Amygdala (tissue), 56 donors: Measurements from ENCODE around the gene SLF2.

Experiments used
- DNase-seq, 56 donors: peaks; one replicate each; lab custom pipeline; 2025; lab: John Stamatoyannopoulos, UW

The SLF2 gene

DNA sequence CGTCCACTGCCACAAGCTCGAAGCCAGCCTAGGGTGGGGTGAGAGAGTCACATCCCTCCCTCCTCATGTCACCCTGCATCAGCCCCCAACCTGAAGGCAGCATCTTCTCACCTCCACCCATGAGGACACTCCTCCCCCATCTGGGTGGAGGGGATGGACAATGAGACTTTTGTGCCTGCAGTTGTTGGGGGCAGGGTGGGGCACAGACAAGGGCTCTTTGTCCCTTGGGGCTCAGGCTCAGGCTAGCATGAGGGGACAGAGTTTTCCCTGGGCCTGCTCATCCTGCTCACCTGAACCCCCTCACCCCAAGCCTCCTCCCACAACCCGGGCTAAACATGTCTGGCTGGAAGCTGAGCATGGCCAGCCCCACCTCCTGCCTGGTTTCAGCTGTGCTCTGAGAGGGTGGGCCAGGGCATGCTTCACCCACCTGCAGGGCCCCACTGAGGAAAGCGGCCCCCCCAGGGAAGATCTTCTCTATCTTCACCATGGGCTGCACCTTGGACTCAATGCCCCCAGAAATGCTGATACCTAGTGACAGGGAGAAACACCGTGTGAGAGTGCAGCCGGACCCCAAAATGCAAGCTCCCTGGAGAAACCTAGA, 96.2 kb downstream of the SLF2 start:
- peak in 49 of 56 donors; percentile 14 to 87 (median 68) for DNase-seq

DNA sequence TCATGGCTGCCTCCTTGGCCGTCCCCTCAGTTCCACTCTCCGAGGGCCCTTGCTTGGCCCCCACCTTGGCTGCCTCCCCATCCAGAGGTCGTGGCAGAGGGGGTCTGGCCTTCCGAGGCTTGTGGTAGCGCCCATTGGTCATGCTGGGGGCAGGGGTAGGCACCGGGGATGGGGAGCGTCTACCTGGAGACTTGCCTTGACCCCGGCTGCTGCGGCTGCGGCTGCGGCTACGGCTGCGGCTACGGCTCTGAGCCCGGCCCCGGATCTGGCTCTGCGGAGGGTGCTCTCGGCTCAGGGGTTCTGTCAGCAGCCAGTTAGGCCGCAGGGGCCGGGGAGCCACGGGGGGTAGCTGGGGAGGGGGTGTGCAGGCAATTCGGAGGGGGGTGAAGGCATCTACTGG, 97.6 kb downstream of the SLF2 start:
- DNase-seq = no peak

DNA sequence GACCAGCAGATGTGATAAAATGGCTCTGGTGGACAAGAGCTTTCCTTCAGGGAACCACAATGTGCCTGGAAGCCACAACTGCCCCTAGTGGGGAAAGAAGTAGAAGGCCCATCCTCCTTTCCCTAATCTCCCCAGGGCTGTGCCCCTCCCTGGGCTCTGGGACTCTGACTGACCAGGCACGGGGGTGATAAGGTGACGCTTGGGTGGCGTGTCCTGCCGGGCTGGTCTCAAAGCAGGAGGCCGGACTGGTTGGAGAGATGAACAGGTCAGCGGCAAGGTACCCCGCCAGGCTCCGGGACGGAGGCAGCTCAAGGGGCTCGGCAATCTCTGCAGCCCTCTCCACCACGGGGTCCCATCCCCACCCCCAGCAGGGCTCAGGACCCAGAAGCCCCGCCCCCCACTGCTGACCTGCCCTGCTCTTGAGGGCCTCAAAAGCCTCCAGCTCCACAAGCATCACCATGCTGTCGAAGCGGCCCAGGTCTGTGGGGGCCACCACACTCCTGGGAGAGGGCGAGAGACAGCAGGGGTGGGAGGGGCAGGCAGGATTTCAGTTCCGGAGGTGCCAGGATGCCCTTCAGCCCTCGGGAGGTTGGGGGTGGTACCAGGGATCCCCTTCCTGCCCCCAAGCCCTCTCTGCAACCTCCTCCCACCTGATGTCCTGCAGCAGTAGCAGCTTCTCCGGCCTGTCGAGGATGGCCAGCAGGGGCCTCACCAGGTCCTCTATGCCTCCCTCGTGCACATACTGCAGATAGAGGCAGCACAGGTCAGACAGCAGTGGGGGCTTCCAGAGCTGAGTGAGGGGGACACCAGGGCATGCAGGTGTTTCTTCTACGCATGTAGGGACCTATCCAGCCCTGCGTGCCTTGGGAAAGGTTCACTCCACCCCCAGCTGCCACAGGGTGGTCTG, 99.0 kb downstream of the SLF2 start:
- peak in 10 of 56 donors; percentile 17 to 53 (median 34) for DNase-seq

DNA sequence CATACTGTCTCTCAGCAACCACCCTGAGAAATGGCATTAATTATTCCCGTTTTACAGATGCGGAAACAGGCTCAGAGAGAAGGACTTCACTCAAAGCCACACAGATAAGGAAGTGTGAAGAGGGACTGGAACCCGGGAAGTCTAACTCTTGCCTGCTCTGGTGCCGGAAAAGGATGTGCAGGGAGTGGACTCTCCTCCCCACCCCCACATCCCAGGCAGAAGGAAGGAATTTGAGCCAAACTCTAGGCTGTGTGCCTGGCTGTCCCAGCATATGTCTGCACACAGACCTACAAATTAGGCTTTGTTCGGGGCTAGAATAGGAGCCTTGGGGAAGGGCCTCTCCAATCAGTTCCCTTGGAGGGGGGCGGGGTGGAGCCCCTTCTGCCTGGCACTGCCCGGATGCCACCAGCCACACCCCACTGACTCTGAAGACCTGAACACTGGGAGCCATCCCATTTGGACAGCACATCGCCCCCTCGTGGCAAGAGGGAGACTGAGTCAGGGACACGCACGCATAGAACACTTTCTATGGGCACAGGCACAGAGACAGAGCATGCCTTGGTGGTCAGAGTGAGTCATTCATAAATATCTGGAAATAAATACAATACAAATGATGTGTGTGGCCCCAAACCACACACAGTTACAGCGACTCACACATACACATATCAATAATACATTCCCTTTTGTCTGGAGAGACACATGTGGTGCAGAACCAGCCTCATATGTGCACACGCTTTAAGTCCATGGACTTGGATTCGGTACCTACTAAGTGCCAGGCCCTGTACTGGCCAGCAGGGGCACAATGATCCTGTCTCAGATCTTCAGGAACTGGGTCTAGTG, 100.0 kb downstream of the SLF2 start:
- peak in 55 of 56 donors; percentile 35 to 98 (median 88) for DNase-seq

DNA sequence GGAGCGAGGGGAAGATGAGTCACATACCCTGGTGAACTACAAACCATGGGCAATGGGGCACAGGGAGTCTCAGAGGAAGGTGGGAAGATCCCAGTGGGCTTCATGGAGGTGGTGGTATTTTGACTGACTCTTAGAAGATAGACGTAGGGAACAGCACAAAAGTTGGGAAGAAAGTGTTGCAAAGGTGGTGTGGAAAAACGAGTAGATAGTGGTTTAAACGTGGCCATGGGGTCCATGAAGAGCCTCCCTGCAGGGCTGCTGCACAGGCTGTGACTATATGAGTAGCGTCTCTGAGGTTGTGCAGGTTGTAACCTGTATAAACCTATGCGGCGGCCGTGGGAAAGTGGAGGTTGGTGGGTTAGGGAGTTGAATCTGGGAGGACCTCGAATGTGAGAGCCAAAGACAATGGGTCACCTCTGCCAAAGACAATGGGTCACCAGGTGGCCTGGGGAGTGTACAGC, 100.6 kb downstream of the SLF2 start:
- DNase-seq = no peak

DNA sequence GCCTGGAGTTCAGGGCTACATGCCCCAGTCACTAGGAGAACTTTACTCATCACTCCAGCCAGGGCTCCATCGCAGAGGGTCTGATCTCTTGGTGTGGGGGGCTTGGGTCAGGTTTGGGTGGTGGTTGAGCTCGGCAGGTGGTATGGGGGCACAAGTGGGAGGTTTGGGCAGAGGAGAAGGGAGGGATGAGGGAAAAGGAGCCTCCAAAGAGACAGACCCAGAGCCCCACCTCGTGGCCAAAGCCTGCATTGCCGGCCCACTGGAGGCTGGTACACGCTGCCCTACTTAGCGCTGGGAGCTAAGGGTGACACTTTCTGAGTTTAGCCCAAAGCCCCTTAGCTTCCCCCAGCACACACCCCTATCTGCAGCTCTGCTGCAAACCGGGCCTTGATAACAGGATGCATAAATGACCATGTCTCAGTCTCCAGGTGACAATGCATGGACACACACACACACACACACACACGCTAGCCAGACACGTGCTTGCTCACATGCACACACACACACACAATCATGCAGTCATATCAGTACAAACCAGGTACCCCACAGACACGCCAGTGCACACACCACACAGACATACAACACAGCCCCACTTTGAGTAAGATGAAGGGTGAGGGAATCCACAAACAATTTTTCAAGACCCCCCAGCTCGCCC, 101.6 kb downstream of the SLF2 start:
- DNase-seq = peak in 52 of 56 donors; percentile 17 to 93 (median 64)
